PC-9 (cell line): ENCODE data around the gene FUBP1.

Experiments used
- EZH2 ChIP-seq: fragments of 200-600 bp; sonication (generic); IDR thresholded peaks from 2 replicates; pipeline ENCODE4 v1.8.0; 2017; ENCODE audit warnings: antibody characterized with exemption, low read depth
- TF ChIP-seq, protein P1 (sequence below): fragments of 200-600 bp; sonication (generic); conservative IDR thresholded peaks from 2 replicates; pipeline ENCODE4 v1.6.1; 2017; ENCODE audit warnings: mixed run types, antibody characterized with exemption, mild to moderate bottlenecking, moderate library complexity

DNA sequence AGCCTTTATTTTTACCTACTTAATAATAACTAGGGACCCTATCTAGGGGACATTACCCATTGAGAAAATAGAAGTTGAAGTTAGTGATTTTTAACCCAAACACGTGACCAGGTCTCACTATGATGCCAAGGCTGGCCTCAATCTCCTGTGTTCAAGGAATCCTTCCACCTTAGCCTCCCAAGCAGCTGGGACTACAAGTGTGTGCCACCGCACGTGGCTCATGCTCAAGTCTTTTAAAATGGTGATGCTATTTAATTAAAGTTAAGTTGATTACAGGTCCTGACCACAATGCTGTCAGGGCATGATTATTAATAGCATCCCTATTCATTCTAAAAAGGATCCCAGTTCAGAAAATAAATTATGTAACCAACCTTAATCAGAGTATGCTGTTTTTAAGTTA, 25.0 kb downstream of the FUBP1 start:
- TF ChIP-seq, protein P1, sequence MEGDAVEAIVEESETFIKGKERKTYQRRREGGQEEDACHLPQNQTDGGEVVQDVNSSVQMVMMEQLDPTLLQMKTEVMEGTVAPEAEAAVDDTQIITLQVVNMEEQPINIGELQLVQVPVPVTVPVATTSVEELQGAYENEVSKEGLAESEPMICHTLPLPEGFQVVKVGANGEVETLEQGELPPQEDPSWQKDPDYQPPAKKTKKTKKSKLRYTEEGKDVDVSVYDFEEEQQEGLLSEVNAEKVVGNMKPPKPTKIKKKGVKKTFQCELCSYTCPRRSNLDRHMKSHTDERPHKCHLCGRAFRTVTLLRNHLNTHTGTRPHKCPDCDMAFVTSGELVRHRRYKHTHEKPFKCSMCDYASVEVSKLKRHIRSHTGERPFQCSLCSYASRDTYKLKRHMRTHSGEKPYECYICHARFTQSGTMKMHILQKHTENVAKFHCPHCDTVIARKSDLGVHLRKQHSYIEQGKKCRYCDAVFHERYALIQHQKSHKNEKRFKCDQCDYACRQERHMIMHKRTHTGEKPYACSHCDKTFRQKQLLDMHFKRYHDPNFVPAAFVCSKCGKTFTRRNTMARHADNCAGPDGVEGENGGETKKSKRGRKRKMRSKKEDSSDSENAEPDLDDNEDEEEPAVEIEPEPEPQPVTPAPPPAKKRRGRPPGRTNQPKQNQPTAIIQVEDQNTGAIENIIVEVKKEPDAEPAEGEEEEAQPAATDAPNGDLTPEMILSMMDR = no peak
- TF ChIP-seq EZH2 = no peak
